DND-41 (cell line): ENCODE measurements around the gene LCE2B.

Experiments
- ATAC-seq: fragments of 200-7000 bp; cut with Tn5 transposase; 3 replicates; pipeline ENCODE4 v1.9.1; 2021; ENCODE audit warnings: low read depth; ENCODE audit not compliant: insufficient read depth
- DNase-seq: peaks from one replicate; pipeline ENCODE4 v3.0.0-alpha.2; 2020
- H2AFZ ChIP-seq: 2 replicates; pipeline ENCODE4 v1.6.0; 2012; ENCODE audit warnings: low read depth, low read length
- H3K27ac ChIP-seq: 2 replicates; pipeline ENCODE4 v1.5.1; 2012; ENCODE audit warnings: low read length, inconsistent platforms
- H3K27me3 ChIP-seq: fragments of 200-600 bp; sonication (generic); 2 replicates; pipeline ENCODE4 v1.6.0; 2012; ENCODE audit warnings: low read length, mild to moderate bottlenecking, inconsistent platforms; ENCODE audit not compliant: insufficient read depth, poor library complexity
- H3K36me3 ChIP-seq: 2 replicates; pipeline ENCODE4 v1.5.1; 2012; ENCODE audit warnings: low read length, inconsistent platforms; ENCODE audit not compliant: insufficient read depth
- H3K4me1 ChIP-seq: 2 replicates; pipeline ENCODE4 v1.5.1; 2012; ENCODE audit warnings: mild to moderate bottlenecking, low read length; ENCODE audit not compliant: insufficient read depth
- H3K4me2 ChIP-seq: 2 replicates; pipeline ENCODE4 v1.6.0; 2012; ENCODE audit warnings: mild to moderate bottlenecking, moderate library complexity, low read length, inconsistent platforms; ENCODE audit not compliant: insufficient read depth
- H3K4me3 ChIP-seq, 2 experiments: fragments of 200-600 bp in 1 of 2; shearing (Covaris generic) in 1 of 2; 2 replicates each; pipeline ENCODE4 v1.5.1; 2012 to 2016; ENCODE audit warnings: inconsistent platforms in 2 of 2, low read length in 2 of 2, mild to moderate bottlenecking in 2 of 2, low read depth in 1 of 2, moderate library complexity in 1 of 2
- H3K79me2 ChIP-seq: 2 replicates; pipeline ENCODE4 v1.6.0; 2012; ENCODE audit warnings: low read length, inconsistent platforms; ENCODE audit not compliant: insufficient read depth
- H3K9ac ChIP-seq: 2 replicates; pipeline ENCODE4 v1.6.0; 2012; ENCODE audit warnings: low read depth, mild to moderate bottlenecking, inconsistent platforms, low read length, moderate library complexity
- H3K9me3 ChIP-seq: 2 replicates; pipeline ENCODE4 v1.5.1; 2012; ENCODE audit warnings: low read length, moderate library complexity, mild to moderate bottlenecking, inconsistent platforms; ENCODE audit not compliant: insufficient read depth, severe bottlenecking
- H4K20me1 ChIP-seq: 2 replicates; pipeline ENCODE4 v1.6.0; 2012; ENCODE audit warnings: low read length; ENCODE audit not compliant: insufficient read depth
- CTCF ChIP-seq: IDR thresholded peaks from 2 replicates; pipeline ENCODE4 v1.5.1; 2012; ENCODE audit warnings: borderline replicate concordance, low read length, moderate library complexity, mild to moderate bottlenecking; ENCODE audit not compliant: poor library complexity, severe bottlenecking; ENCODE audit errors: extremely low read depth
- EZH2 ChIP-seq: IDR thresholded peaks from 3 replicates; pipeline ENCODE4 v1.6.1; 2012; ENCODE audit warnings: borderline replicate concordance, low read depth, mild to moderate bottlenecking, moderate library complexity, low read length, inconsistent platforms; ENCODE audit not compliant: severe bottlenecking

The LCE2B gene

DNA sequence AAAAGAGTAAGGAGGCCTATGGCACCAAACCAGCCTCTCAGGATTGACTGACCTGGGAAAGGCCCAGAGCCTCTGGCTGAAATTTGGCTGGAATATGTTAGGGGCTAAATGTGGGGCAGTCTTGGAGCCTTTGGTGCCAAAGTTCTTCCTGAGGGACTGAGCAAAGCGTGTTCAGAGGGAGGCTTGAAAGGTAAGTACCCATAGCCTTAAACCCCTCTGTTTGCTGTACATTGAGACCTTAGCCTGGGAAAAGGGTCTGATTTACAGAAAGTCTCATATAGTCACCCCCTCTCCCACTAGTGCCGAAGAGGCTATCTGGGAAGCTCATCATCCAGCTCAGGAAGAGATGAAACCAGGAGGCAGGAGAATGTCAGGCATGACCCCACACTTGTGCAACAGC lies 21.9 kb downstream of the LCE2B start, which contains the start of gene LCE4A:
Gene LCE4A, plus strand, starts transcription at position 301 of the 400 bp plus-strand sequence. CDS start 916 bp downstream, outside the sequence.
- H3K4me3 ChIP-seq: no peak within 1 kb of the TSS
- H3K27ac ChIP-seq: no peak within 1 kb of the TSS
- ATAC-seq: no peak
- no peaks in the 10 kb centered on the region for H3K36me3 ChIP-seq
- DNase-seq: no peak
- no peak within 1 kb of the TSS for H2AFZ ChIP-seq
- TF ChIP-seq EZH2 (no peak), CTCF (no peak)
- H3K9me3 ChIP-seq: no peaks in the 10 kb centered on the region
- no peaks in the 10 kb centered on the region for H3K79me2 ChIP-seq
- no peak within 1 kb of the TSS for H3K9ac ChIP-seq
- no peaks in the 10 kb centered on the region for H3K4me1 ChIP-seq
- H4K20me1 ChIP-seq: 0 out of 2 replicates have a peak, but pooled peaks cover 4% of the 10 kb centered on the region
- H3K27me3 ChIP-seq: peaks cover 15% of the 10 kb centered on the region
- no peak within 1 kb of the TSS for H3K4me2 ChIP-seq

GRCh38 chr1:152718238-152718637 lies 32.3 kb downstream of the LCE2B start:
- DNase-seq (no peak), ATAC-seq (no peak)
- Histone ChIP-seq H3K4me1 (no peaks in the 10 kb centered on the region), H3K9ac (no peak overlapping the region), H4K20me1 (no peaks in the 10 kb centered on the region), H3K27me3 (peaks cover 3% of the 10 kb centered on the region), H3K27ac (no peak overlapping the region), H3K4me3 (no peak overlapping the region), H2AFZ (no peak overlapping the region), H3K36me3 (no peaks in the 10 kb centered on the region), H3K4me2 (no peak overlapping the region), H3K79me2 (no peaks in the 10 kb centered on the region), H3K9me3 (no peaks in the 10 kb centered on the region)
- no peak for TF ChIP-seq CTCF
- TF ChIP-seq EZH2: no peak

- DNase-seq (no peak), ATAC-seq (no peak)
- no peaks in the 10 kb centered on the region for H3K4me1 ChIP-seq
- TF ChIP-seq CTCF: no peak
- TF ChIP-seq EZH2: no peak
- no peaks in the 10 kb centered on the region for H3K36me3 ChIP-seq
- no peak overlapping the region for H3K9ac ChIP-seq
- H3K27me3 ChIP-seq: peaks cover 10% of the 10 kb centered on the region
- H3K27ac ChIP-seq: no peak overlapping the region
- H3K79me2 ChIP-seq: no peaks in the 10 kb centered on the region
- no peak overlapping the region for H3K4me3 ChIP-seq
- H3K4me2 ChIP-seq: no peak overlapping the region
- no peaks in the 10 kb centered on the region for H4K20me1 ChIP-seq
- no peaks in the 10 kb centered on the region for H3K9me3 ChIP-seq
- no peak overlapping the region for H2AFZ ChIP-seq
These were observed 39.3 kb downstream of the LCE2B start for GRCh38 chr1:152725261-152725660.

DNA sequence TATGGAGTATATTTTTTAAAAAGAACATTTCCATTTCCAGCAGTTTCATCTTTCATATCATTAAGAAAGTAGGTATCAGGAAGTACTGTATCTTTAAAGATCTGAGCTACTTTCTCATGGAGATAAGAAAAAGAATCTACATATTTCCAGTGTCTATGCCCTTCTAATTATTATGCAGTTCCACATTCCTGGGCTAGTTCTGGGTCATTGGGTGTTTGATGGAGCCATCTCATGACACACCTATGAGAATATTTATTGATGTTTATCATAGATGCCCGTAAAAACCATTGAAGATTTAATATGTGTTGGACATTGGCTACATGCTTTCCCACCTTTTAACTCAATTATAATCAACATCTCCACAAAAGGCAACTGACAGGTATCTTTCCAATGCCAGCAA lies 43.1 kb downstream of the LCE2B start:
- no peaks in the 10 kb centered on the region for H3K4me1 ChIP-seq
- TF ChIP-seq CTCF: no peak
- no peak for TF ChIP-seq EZH2
- H3K9me3 ChIP-seq: no peaks in the 10 kb centered on the region
- H3K27me3 ChIP-seq: peaks cover 10% of the 10 kb centered on the region
- no peak overlapping the region for H3K27ac ChIP-seq
- no peak overlapping the region for H3K4me2 ChIP-seq
- ATAC-seq: no peak
- DNase-seq: no peak
- no peaks in the 10 kb centered on the region for H4K20me1 ChIP-seq
- H3K9ac ChIP-seq: no peak overlapping the region
- H3K36me3 ChIP-seq: no peaks in the 10 kb centered on the region
- no peaks in the 10 kb centered on the region for H3K79me2 ChIP-seq
- H3K4me3 ChIP-seq: no peak overlapping the region
- no peak overlapping the region for H2AFZ ChIP-seq
